Esophagus muscularis mucosa (tissue), 4 donors: ENCODE data around the gene AGTRAP.

Experiments used
- CTCF ChIP-seq, 3 experiments: fragments of 200-600 bp in 2 of 3; fragments of 450-650 bp in 1 of 3; sonication (generic) in 2 of 3; IDR thresholded peaks; one replicate each; pipeline ENCODE4 v1.5.1; 2017 to 2019; ENCODE audit warnings: antibody characterized with exemption in 3 of 3, mild to moderate bottlenecking in 2 of 3, moderate library complexity in 1 of 3
- EP300 ChIP-seq: sonication (generic); formaldehyde crosslinking; IDR thresholded peaks from one replicate; pipeline ENCODE4 v1.6.1; 2017; ENCODE audit warnings: antibody characterized with exemption
- POLR2A ChIP-seq: fragments of 450-650 bp; IDR thresholded peaks from one replicate; pipeline ENCODE4 v1.6.1; 2017; ENCODE audit warnings: antibody characterized with exemption, moderate library complexity, mild to moderate bottlenecking, low read depth

- TF ChIP-seq EP300 (no peak), CTCF (IDR thresholded peaks at IDR 0.05) (no peak), POLR2A (no peak)
Measured at GRCh38 chr1:11799896-11800295, 64.0 kb downstream of the AGTRAP start.
